GM21367 (cell line): ENCODE data around the gene TNFAIP2.
"Not testable (repeated sequence)": the region's sequence is repeated elsewhere in the genome, so short reads cannot be mapped to it uniquely, and the experiment has no call there.

ENCODE experiments used
- ATAC-seq: cut with Tn5 transposase; IDR thresholded peaks from one replicate; pipeline ENCODE4 v1.9.1; 2021; ENCODE audit not compliant: unreplicated experiment

The TNFAIP2 gene

GRCh38 chr14:103105580-103106150 lies 17.6 kb upstream of the TNFAIP2 start:
- no peak for ATAC-seq

GRCh38 chr14:103107455-103107854 lies 15.8 kb upstream of the TNFAIP2 start:
- no peak for ATAC-seq

- ATAC-seq, result no peak
These were observed 15.1 kb upstream of the TNFAIP2 start for GRCh38 chr14:103107941-103108748.

- ATAC-seq, result no peak
These were observed 14.5 kb upstream of the TNFAIP2 start for GRCh38 chr14:103108749-103109207.

GRCh38 chr14:103109535-103110441 lies 13.5 kb upstream of the TNFAIP2 start:
- ATAC-seq, result no peak

- ATAC-seq, result no peak
These were observed 12.5 kb upstream of the TNFAIP2 start for GRCh38 chr14:103110681-103111231.

GRCh38 chr14:103111232-103111868 lies 11.9 kb upstream of the TNFAIP2 start:
- ATAC-seq, result no peak

GRCh38 chr14:103112400-103113243 lies 10.6 kb upstream of the TNFAIP2 start:
- ATAC-seq, result no peak

- ATAC-seq, result no peak
These were observed 10.0 kb upstream of the TNFAIP2 start for GRCh38 chr14:103113303-103113702.

GRCh38 chr14:103113774-103114173 lies 9.5 kb upstream of the TNFAIP2 start:
- no peak for ATAC-seq

- ATAC-seq, result not testable (repeated sequence)
These were observed 8.1 kb upstream of the TNFAIP2 start for GRCh38 chr14:103115086-103115679.

GRCh38 chr14:103115845-103116572 lies 7.3 kb upstream of the TNFAIP2 start:
- no peak for ATAC-seq

- ATAC-seq, result no peak
These were observed 6.6 kb upstream of the TNFAIP2 start for GRCh38 chr14:103116636-103117035.

- not testable (repeated sequence) for ATAC-seq
These were observed 5.8 kb upstream of the TNFAIP2 start for GRCh38 chr14:103117499-103117898.

GRCh38 chr14:103118018-103118662 lies 5.1 kb upstream of the TNFAIP2 start:
- no peak for ATAC-seq

- no peak for ATAC-seq
These were observed 4.4 kb upstream of the TNFAIP2 start for GRCh38 chr14:103118663-103119404.

- ATAC-seq, result not testable (repeated sequence)
These were observed 3.7 kb upstream of the TNFAIP2 start for GRCh38 chr14:103119527-103119926.
